Stimulated activated CD4-positive, alpha-beta T cell treated with anti-CD3 and anti-CD28 coated beads, Interleukin-1b, Interleukin-23, amount 100 ng/mL, for 4 hours (primary cell): ENCODE data around the gene SRPX.

ENCODE experiments used
- DNase-seq, 2 donors: peaks; one replicate each; pipeline ENCODE4 v3.0.0-alpha.2; 2020; ENCODE audit warnings: low read depth in 2 of 2

The SRPX gene

GRCh38 chrX:38220415-38221390 is at the start of gene SRPX:
Gene SRPX (minus strand): TSS chrX:38220871. CDS start chrX:38220792, 79 bp downstream.
- no peak for DNase-seq

- DNase-seq = no peak
Observed at GRCh38 chrX:38268011-38268410, 47.3 kb upstream of the SRPX start.

GRCh38 chrX:38262715-38263620 is 42.3 kb upstream of the SRPX start:
- DNase-seq = no peak

- DNase-seq = no peak
Observed at GRCh38 chrX:38260231-38260630, 39.6 kb upstream of the SRPX start.

- DNase-seq = no peak
Observed at GRCh38 chrX:38256019-38256418, 35.3 kb upstream of the SRPX start.

- DNase-seq = no peak
Observed at GRCh38 chrX:38249965-38250364, 29.3 kb upstream of the SRPX start.

- no peak for DNase-seq
Observed at GRCh38 chrX:38247051-38247450, 26.4 kb upstream of the SRPX start.

- no peak for DNase-seq
Observed at GRCh38 chrX:38240541-38240940, 19.9 kb upstream of the SRPX start.

GRCh38 chrX:38236901-38237615 is 16.4 kb upstream of the SRPX start:
- no peak for DNase-seq

- no peak for DNase-seq
Observed at GRCh38 chrX:38233891-38234667, 13.4 kb upstream of the SRPX start.

GRCh38 chrX:38232079-38232686 is 11.5 kb upstream of the SRPX start:
- DNase-seq = no peak

- DNase-seq = no peak
Observed at GRCh38 chrX:38225093-38225492, 4.4 kb upstream of the SRPX start.

GRCh38 chrX:38224160-38224559 is 3.5 kb upstream of the SRPX start:
- DNase-seq = no peak

- DNase-seq = no peak
Observed at GRCh38 chrX:38221391-38221929, 789 bp upstream of the SRPX start.

- no peak for DNase-seq
Observed at GRCh38 chrX:38220024-38220414, 652 bp downstream of the SRPX start.

GRCh38 chrX:38216642-38217041 is 4.0 kb downstream of the SRPX start:
- no peak for DNase-seq

GRCh38 chrX:38214551-38215531 is 5.8 kb downstream of the SRPX start:
- no peak for DNase-seq

GRCh38 chrX:38214044-38214443 is 6.6 kb downstream of the SRPX start:
- DNase-seq = no peak
